ENCODE results near the gene XIRP1.

GRCh38 chr3:39164414-39164813 is 28.0 kb downstream of the XIRP1 start:
- TF ChIP-seq CTCF (IDR thresholded peaks at IDR 0.05; ENCODE audit: borderline replicate concordance, extremely low read depth, low read length, poor library complexity, severe bottlenecking) (no peak), EZH2 (IDR thresholded peaks at IDR 0.05; ENCODE audit: borderline replicate concordance, low read depth, low read length, severe bottlenecking) (no peak)

Data from DND-41 (cell line).